Measurements from ENCODE around the gene PTPRA.

- TF ChIP-seq CTCF (conservative IDR thresholded peaks at IDR 0.05; ENCODE audit: low read depth, low read length) (no peak), EZH2 (IDR thresholded peaks at IDR 0.05; ENCODE audit: borderline replicate concordance, low read depth, low read length, poor library complexity, severe bottlenecking) (no peak)
Measured at GRCh38 chr20:2845607-2846006, 27.7 kb upstream of the PTPRA start.
